WTC11 (cell line): ENCODE measurements around the gene INSYN1. TPM values are rescaled to one million over a fixed set of nuclear protein-coding genes. Genes with fewer than 3 reads are reported as not detected.
"Not testable (repeated sequence)": the region's sequence is repeated elsewhere in the genome, so short reads cannot be mapped to it uniquely, and the experiment has no call there.

ENCODE experiments used
- ATAC-seq: fragments of 200-7000 bp; cut with Tn5 transposase; 2 replicates; pipeline ENCODE4 v1.10.0; 2021; ENCODE audit warnings: mild to moderate bottlenecking, moderate library complexity
- CTCF ChIA-PET: fragments of 300-600 bp; sonication (Branson Sonifier 250); formaldehyde crosslinking; loops from one replicate; lab custom pipeline; 2021; ENCODE audit warnings: antibody characterized with exemption; lab: Charles Lee
- POLR2A ChIA-PET: fragments of 350-600 bp; sonication (Branson Sonifier 250); formaldehyde crosslinking; loops from one replicate; lab custom pipeline; 2021; ENCODE audit warnings: antibody characterized with exemption; lab: Charles Lee
- DNase-seq: peaks from one replicate; pipeline ENCODE4 v3.0.0; 2021; ENCODE audit warnings: low spot score
- H3K27ac Mint-ChIP-seq: 2 replicates; pipeline ENCODE4 v1.8.0; 2021; ENCODE audit warnings: mixed read lengths
- H3K27me3 Mint-ChIP-seq: 2 replicates; pipeline ENCODE4 v1.8.0; 2021; ENCODE audit warnings: low read depth, mild to moderate bottlenecking, moderate library complexity, mixed read lengths
- H3K36me3 Mint-ChIP-seq: 2 replicates; pipeline ENCODE4 v1.8.0; 2021; ENCODE audit warnings: mixed read lengths
- H3K4me1 Mint-ChIP-seq: 2 replicates; pipeline ENCODE4 v1.8.0; 2022; ENCODE audit warnings: mixed read lengths
- H3K4me3 Mint-ChIP-seq: 2 replicates; pipeline ENCODE4 v1.8.0; 2021; ENCODE audit warnings: mild to moderate bottlenecking, moderate library complexity, mixed read lengths
- H3K9me3 Mint-ChIP-seq: 2 replicates; pipeline ENCODE4 v1.8.0; 2021; ENCODE audit warnings: mixed read lengths
- ETV6 ChIP-seq: sonication (generic); formaldehyde crosslinking; IDR thresholded peaks from 2 replicates; pipeline ENCODE4 v1.8.1; 2022; ENCODE audit warnings: mild to moderate bottlenecking, missing genetic modification reagents
- GABPB1 ChIP-seq: sonication (generic); formaldehyde crosslinking; IDR thresholded peaks from 2 replicates; pipeline ENCODE4 v1.8.1; 2023; ENCODE audit warnings: mild to moderate bottlenecking, missing genetic modification reagents
- GRHL2 ChIP-seq: fragments of 250-450 bp; sonication (Bioruptor Pico); IDR thresholded peaks from 2 replicates; pipeline ENCODE4 v1.8.0; 2022; ENCODE audit warnings: mild to moderate bottlenecking, moderate library complexity; ENCODE audit not compliant: insufficient replicate concordance, severe bottlenecking
- HMGA2 ChIP-seq: fragments of 250-450 bp; sonication (Bioruptor Pico); IDR thresholded peaks from 2 replicates; pipeline ENCODE4 v1.4.0; 2021; ENCODE audit warnings: mild to moderate bottlenecking, moderate library complexity
- IRF2 ChIP-seq: sonication (generic); formaldehyde crosslinking; IDR thresholded peaks from 2 replicates; pipeline ENCODE4 v1.8.0; 2022; ENCODE audit warnings: low read depth, missing genetic modification reagents, borderline replicate concordance
- JUN ChIP-seq: sonication (generic); formaldehyde crosslinking; IDR thresholded peaks from 2 replicates; pipeline ENCODE4 v1.8.0; 2023; ENCODE audit warnings: mild to moderate bottlenecking, missing genetic modification reagents
- KAT7 ChIP-seq: sonication (generic); formaldehyde crosslinking; IDR thresholded peaks from 2 replicates; pipeline ENCODE4 v1.8.1; 2023; ENCODE audit warnings: missing genetic modification reagents, mild to moderate bottlenecking, borderline replicate concordance
- MXD4 ChIP-seq: fragments of 250-450 bp; sonication (Bioruptor Pico); IDR thresholded peaks from 2 replicates; pipeline ENCODE4 v1.8.0; 2021; ENCODE audit warnings: mild to moderate bottlenecking, moderate library complexity, borderline replicate concordance
- RELA ChIP-seq: sonication (generic); formaldehyde crosslinking; IDR thresholded peaks from 2 replicates; pipeline ENCODE4 v1.8.1; 2022; ENCODE audit warnings: missing genetic modification reagents, mild to moderate bottlenecking, borderline replicate concordance
- TCF7 ChIP-seq: sonication (generic); formaldehyde crosslinking; IDR thresholded peaks from 2 replicates; pipeline ENCODE4 v1.8.0; 2022; ENCODE audit warnings: mild to moderate bottlenecking, low read depth, missing genetic modification reagents, moderate library complexity
- TEAD1 ChIP-seq: sonication (generic); formaldehyde crosslinking; IDR thresholded peaks from 2 replicates; pipeline ENCODE4 v1.8.0; 2022; ENCODE audit warnings: mild to moderate bottlenecking, missing genetic modification reagents
- ZBTB21 ChIP-seq: sonication (generic); formaldehyde crosslinking; IDR thresholded peaks from 2 replicates; pipeline ENCODE4 v1.8.1; 2023; ENCODE audit warnings: mild to moderate bottlenecking, missing genetic modification reagents, borderline replicate concordance
- ZNF121 ChIP-seq: sonication (generic); formaldehyde crosslinking; IDR thresholded peaks from 2 replicates; pipeline ENCODE4 v1.8.0; 2023; ENCODE audit warnings: missing genetic modification reagents
- ZNF232 ChIP-seq: sonication (generic); formaldehyde crosslinking; IDR thresholded peaks from 2 replicates; pipeline ENCODE4 v1.8.0; 2022; ENCODE audit warnings: mild to moderate bottlenecking, missing genetic modification reagents
- ZNF317 ChIP-seq: sonication (generic); formaldehyde crosslinking; IDR thresholded peaks from 2 replicates; pipeline ENCODE4 v1.8.1; 2023; ENCODE audit warnings: low read depth, mild to moderate bottlenecking, moderate library complexity, missing genetic modification reagents, borderline replicate concordance
- total RNA-seq: library from RNA; stranded (reverse); gene quantifications from 3 replicates; pipeline ENCODE4 v1.2.3, GENCODE V29; 2021
- TF ChIP-seq, protein P1 (sequence below): sonication (generic); formaldehyde crosslinking; IDR thresholded peaks from 2 replicates; pipeline ENCODE4 v1.8.0; 2023; ENCODE audit warnings: mild to moderate bottlenecking, missing genetic modification reagents
- TF ChIP-seq, protein P2 (sequence below): sonication (generic); formaldehyde crosslinking; IDR thresholded peaks from 2 replicates; pipeline ENCODE4 v1.8.1; 2023; ENCODE audit warnings: mild to moderate bottlenecking, missing genetic modification reagents, borderline replicate concordance
- TF ChIP-seq, protein P3 (sequence below): sonication (generic); formaldehyde crosslinking; IDR thresholded peaks from 2 replicates; pipeline ENCODE4 v1.8.1; 2023; ENCODE audit warnings: mild to moderate bottlenecking, missing genetic modification reagents
- TF ChIP-seq, protein P4 (sequence below): fragments of 250-450 bp; sonication (Bioruptor Pico); IDR thresholded peaks from 2 replicates; pipeline ENCODE4 v1.9.0; 2021; ENCODE audit warnings: mild to moderate bottlenecking
- TF ChIP-seq, protein P5 (sequence below): sonication (generic); formaldehyde crosslinking; IDR thresholded peaks from 2 replicates; pipeline ENCODE4 v1.8.1; 2022; ENCODE audit warnings: low read depth, mild to moderate bottlenecking, moderate library complexity, missing genetic modification reagents, borderline replicate concordance

The INSYN1 gene
- total RNA-seq, 1 experiment from 2014 or later, result 11.9 TPM

DNA sequence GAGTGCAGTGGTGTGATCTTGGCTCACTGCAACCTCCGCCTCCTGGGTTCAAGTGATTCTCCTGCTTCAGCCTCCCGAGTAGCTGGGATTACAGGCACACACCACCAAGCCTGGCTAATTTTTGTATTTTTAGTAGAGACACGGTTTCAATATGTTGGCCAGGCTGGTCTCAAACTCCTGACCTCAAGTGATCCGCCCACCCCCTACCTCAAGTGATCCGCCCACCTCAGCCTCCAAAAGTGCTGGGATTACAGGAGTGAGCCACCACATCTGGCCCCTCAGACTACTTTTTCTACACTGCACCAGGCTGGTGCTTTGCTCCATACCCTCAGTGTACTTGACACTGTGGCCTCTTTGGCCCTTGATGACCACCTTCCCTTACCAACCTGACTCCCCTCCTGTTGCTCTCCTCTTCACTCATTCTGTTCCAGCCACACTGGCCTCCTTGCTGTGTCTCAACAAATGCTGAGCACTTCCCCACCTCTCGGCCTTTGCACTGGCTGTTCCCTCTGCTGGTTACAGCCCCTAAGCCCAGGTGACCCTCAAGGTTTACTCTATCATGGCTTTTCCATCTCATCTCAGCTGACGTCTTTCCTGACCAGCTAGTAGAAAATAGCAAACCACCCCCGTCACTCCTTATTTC is 39.9 kb upstream of the INSYN1 start:
- H3K4me1 Mint-ChIP-seq, result peaks cover 28% of the 10 kb centered on the region
- H3K27me3 Mint-ChIP-seq, H3K27ac Mint-ChIP-seq, ATAC-seq, H3K9me3 Mint-ChIP-seq, H3K36me3 Mint-ChIP-seq, DNase-seq, H3K4me3 Mint-ChIP-seq: not testable (repeated sequence)
- POLR2A ChIA-PET, result interaction anchor here (0.6 kb wide), 1 partner anchor 14 kb away, joined by 3 read pairs; no protein-coding TSS in a partner anchor
- CTCF ChIA-PET, result interaction anchor here (1.8 kb wide), 1 partner anchor 74 kb away, joined by 13 read pairs; no protein-coding TSS in a partner anchor

DNA sequence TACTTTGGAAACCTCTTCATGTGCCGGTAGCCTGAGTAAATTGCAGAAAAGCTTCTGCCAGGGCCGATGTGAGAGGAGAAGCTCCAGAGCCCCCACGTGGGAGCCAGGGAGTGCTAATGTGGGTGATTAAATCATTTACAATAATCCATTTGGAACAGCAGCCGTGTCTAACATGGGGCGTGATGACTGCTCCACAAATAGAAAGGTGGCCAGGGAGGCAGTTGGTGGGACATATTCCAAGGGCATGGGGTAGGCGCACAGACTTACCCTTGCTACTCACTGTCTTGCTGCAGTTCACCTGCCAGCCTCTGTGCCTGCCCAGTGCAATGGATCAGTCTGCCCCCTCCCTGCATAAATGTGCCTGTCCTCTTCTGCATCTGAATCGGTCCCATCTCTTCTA is 39.3 kb upstream of the INSYN1 start:
- H3K4me3 Mint-ChIP-seq, result no peak overlapping the region
- H3K27me3 Mint-ChIP-seq, result peaks cover 4% of the 10 kb centered on the region; the same call in 1 of the 2 replicates
- ChIA-PET POLR2A (no interaction called here), CTCF (interaction anchor here (0.7 to 6.3 kb wide), 2 partner anchors 74 to 115 kb away, joined by 3 to 34 read pairs; no protein-coding TSS in a partner anchor)
- DNase-seq, result no peak
- H3K4me1 Mint-ChIP-seq, result peaks cover 34% of the 10 kb centered on the region
- ATAC-seq, result peak; percentile 40
- TF ChIP-seq ZNF121 (no peak), ZNF232 (CRISPR knock-in tag) (no peak), ZBTB21 (CRISPR knock-in tag) (no peak), RELA (CRISPR knock-in tag) (no peak), GRHL2 (CRISPR knock-in tag) (no peak), KAT7 (CRISPR knock-in tag) (no peak)
- TF ChIP-seq, protein P1, sequence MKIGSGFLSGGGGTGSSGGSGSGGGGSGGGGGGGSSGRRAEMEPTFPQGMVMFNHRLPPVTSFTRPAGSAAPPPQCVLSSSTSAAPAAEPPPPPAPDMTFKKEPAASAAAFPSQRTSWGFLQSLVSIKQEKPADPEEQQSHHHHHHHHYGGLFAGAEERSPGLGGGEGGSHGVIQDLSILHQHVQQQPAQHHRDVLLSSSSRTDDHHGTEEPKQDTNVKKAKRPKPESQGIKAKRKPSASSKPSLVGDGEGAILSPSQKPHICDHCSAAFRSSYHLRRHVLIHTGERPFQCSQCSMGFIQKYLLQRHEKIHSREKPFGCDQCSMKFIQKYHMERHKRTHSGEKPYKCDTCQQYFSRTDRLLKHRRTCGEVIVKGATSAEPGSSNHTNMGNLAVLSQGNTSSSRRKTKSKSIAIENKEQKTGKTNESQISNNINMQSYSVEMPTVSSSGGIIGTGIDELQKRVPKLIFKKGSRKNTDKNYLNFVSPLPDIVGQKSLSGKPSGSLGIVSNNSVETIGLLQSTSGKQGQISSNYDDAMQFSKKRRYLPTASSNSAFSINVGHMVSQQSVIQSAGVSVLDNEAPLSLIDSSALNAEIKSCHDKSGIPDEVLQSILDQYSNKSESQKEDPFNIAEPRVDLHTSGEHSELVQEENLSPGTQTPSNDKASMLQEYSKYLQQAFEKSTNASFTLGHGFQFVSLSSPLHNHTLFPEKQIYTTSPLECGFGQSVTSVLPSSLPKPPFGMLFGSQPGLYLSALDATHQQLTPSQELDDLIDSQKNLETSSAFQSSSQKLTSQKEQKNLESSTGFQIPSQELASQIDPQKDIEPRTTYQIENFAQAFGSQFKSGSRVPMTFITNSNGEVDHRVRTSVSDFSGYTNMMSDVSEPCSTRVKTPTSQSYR (CRISPR knock-in tag), result no peak
- TF ChIP-seq, protein P2, sequence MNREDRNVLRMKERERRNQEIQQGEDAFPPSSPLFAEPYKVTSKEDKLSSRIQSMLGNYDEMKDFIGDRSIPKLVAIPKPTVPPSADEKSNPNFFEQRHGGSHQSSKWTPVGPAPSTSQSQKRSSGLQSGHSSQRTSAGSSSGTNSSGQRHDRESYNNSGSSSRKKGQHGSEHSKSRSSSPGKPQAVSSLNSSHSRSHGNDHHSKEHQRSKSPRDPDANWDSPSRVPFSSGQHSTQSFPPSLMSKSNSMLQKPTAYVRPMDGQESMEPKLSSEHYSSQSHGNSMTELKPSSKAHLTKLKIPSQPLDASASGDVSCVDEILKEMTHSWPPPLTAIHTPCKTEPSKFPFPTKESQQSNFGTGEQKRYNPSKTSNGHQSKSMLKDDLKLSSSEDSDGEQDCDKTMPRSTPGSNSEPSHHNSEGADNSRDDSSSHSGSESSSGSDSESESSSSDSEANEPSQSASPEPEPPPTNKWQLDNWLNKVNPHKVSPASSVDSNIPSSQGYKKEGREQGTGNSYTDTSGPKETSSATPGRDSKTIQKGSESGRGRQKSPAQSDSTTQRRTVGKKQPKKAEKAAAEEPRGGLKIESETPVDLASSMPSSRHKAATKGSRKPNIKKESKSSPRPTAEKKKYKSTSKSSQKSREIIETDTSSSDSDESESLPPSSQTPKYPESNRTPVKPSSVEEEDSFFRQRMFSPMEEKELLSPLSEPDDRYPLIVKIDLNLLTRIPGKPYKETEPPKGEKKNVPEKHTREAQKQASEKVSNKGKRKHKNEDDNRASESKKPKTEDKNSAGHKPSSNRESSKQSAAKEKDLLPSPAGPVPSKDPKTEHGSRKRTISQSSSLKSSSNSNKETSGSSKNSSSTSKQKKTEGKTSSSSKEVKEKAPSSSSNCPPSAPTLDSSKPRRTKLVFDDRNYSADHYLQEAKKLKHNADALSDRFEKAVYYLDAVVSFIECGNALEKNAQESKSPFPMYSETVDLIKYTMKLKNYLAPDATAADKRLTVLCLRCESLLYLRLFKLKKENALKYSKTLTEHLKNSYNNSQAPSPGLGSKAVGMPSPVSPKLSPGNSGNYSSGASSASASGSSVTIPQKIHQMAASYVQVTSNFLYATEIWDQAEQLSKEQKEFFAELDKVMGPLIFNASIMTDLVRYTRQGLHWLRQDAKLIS (CRISPR knock-in tag), result no peak
- no peaks in the 10 kb centered on the region for H3K9me3 Mint-ChIP-seq
- H3K27ac Mint-ChIP-seq, result no peak overlapping the region
- H3K36me3 Mint-ChIP-seq, result no peaks in the 10 kb centered on the region

DNA sequence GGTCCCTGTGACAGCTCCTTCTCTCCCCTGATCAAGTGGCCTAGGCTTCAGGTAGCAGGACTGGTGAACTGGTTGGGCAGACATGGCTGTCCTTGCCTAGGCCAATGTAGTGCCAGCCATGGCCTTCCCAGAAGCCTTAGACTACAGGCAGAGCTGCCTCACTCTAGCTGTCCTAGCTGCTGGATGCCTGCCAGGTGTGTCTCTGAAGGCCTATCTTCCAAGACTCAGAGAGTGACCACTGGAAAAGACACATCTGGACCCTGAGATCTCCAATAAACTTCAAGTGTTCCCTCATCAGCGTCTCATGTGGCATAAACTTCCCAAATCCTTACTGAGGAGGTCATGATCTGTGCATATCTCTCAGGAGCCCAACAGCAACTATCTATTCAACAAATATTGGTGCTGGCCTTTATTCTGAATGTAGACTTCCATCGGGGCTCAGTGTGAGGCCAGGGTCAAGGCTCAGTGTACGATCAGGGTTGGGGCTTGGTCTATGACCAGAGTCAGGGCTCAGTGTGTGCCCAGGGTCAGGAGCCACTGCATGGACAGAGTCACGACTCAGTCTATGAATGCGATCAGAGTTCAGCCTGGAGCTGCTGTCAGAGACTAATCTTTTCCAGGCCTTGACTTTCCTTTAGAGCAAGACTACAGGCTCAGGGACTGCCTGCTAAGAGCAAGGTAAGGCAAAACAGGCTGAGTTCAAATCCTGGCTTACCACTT is 36.5 kb upstream of the INSYN1 start:
- DNase-seq (no peak), ATAC-seq (no peak)
- ChIA-PET POLR2A (no interaction called here), CTCF (interaction anchor here (1.3 to 6.3 kb wide), 3 partner anchors 36 to 85 kb away, joined by 3 to 34 read pairs (median 5); partner anchors contain the start of gene INSYN1)
- TF ChIP-seq TEAD1 (no peak), ZNF121 (no peak), IRF2 (CRISPR knock-in tag) (no peak), TCF7 (CRISPR knock-in tag) (no peak), ZNF317 (CRISPR knock-in tag) (no peak), ETV6 (CRISPR knock-in tag) (no peak), MXD4 (CRISPR knock-in tag) (no peak), HMGA2 (CRISPR knock-in tag) (no peak), JUN (CRISPR knock-in tag) (no peak), GABPB1 (CRISPR knock-in tag) (no peak)
- TF ChIP-seq, protein P3, sequence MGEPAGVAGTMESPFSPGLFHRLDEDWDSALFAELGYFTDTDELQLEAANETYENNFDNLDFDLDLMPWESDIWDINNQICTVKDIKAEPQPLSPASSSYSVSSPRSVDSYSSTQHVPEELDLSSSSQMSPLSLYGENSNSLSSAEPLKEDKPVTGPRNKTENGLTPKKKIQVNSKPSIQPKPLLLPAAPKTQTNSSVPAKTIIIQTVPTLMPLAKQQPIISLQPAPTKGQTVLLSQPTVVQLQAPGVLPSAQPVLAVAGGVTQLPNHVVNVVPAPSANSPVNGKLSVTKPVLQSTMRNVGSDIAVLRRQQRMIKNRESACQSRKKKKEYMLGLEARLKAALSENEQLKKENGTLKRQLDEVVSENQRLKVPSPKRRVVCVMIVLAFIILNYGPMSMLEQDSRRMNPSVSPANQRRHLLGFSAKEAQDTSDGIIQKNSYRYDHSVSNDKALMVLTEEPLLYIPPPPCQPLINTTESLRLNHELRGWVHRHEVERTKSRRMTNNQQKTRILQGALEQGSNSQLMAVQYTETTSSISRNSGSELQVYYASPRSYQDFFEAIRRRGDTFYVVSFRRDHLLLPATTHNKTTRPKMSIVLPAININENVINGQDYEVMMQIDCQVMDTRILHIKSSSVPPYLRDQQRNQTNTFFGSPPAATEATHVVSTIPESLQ (CRISPR knock-in tag), result no peak
- TF ChIP-seq, protein P4, sequence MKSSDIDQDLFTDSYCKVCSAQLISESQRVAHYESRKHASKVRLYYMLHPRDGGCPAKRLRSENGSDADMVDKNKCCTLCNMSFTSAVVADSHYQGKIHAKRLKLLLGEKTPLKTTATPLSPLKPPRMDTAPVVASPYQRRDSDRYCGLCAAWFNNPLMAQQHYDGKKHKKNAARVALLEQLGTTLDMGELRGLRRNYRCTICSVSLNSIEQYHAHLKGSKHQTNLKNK, result no peak
- TF ChIP-seq, protein P5, sequence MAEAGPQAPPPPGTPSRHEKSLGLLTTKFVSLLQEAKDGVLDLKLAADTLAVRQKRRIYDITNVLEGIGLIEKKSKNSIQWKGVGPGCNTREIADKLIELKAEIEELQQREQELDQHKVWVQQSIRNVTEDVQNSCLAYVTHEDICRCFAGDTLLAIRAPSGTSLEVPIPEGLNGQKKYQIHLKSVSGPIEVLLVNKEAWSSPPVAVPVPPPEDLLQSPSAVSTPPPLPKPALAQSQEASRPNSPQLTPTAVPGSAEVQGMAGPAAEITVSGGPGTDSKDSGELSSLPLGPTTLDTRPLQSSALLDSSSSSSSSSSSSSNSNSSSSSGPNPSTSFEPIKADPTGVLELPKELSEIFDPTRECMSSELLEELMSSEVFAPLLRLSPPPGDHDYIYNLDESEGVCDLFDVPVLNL, result no peak
- H3K4me3 Mint-ChIP-seq, result no peak overlapping the region
- no peak overlapping the region for H3K27ac Mint-ChIP-seq
- no peaks in the 10 kb centered on the region for H3K9me3 Mint-ChIP-seq
- H3K4me1 Mint-ChIP-seq, result peaks cover 60% of the 10 kb centered on the region
- no peaks in the 10 kb centered on the region for H3K36me3 Mint-ChIP-seq
- H3K27me3 Mint-ChIP-seq, result peaks cover 4% of the 10 kb centered on the region; the same call in 1 of the 2 replicates
